GM13976 (cell line): ENCODE data around the gene WDR20.
"Not testable (repeated sequence)": the region's sequence is repeated elsewhere in the genome, so short reads cannot be mapped to it uniquely, and the experiment has no call there.

Source experiments
- DNase-seq: peaks from one replicate; pipeline ENCODE4 v3.0.0; 2012; ENCODE audit warnings: low spot score
- CTCF ChIP-seq: IDR thresholded peaks from 2 replicates; pipeline ENCODE4 v1.5.1; 2012; ENCODE audit warnings: borderline replicate concordance, mild to moderate bottlenecking; ENCODE audit not compliant: insufficient read depth; ENCODE audit errors: extremely low read depth, missing control alignments, control extremely low read depth
- in situ Hi-C: fragments of 300-500 bp; cut with MboI; formaldehyde crosslinking; loops from one replicate; pipeline ENCODE4 v1.12.0; 2022; ENCODE audit warnings: low sequenced_read_pairs, mixed read lengths, inconsistent platforms; ENCODE audit not compliant: unreplicated experiment

WDR20 gene

GRCh38 chr14:102144914-102145313 lies 5.2 kb downstream of the WDR20 start:
- TF ChIP-seq CTCF, result no peak
- in situ Hi-C loops, result no loop called here
- no peak for DNase-seq

- no peak for DNase-seq
- in situ Hi-C loops, result no loop called here
- TF ChIP-seq CTCF, result no peak
Measured at GRCh38 chr14:102145395-102145794, 5.7 kb downstream of the WDR20 start.

- in situ Hi-C loops, result no loop called here
Measured at GRCh38 chr14:102146423-102146822, 6.7 kb downstream of the WDR20 start.

GRCh38 chr14:102150083-102150482 lies 10.4 kb downstream of the WDR20 start:
- in situ Hi-C loops, result no loop called here
- no peak for TF ChIP-seq CTCF
- DNase-seq, result no peak

More at GRCh38 chr14:102146423-102146822, 6.7 kb downstream of the WDR20 start:
- DNase-seq, result no peak
- no peak for TF ChIP-seq CTCF

- in situ Hi-C loops, result no loop called here
- DNase-seq, result no peak
- no peak for TF ChIP-seq CTCF
Measured at GRCh38 chr14:102150744-102151143, 11.0 kb downstream of the WDR20 start.

GRCh38 chr14:102151411-102151810 lies 11.7 kb downstream of the WDR20 start:
- DNase-seq, in situ Hi-C loops: not testable (repeated sequence)

- DNase-seq, result no peak
- TF ChIP-seq CTCF, result no peak
- in situ Hi-C loops, result no loop called here
Measured at GRCh38 chr14:102154121-102154520, 14.4 kb downstream of the WDR20 start.
